ENCODE data around the gene UBR4.
A peak's percentile ranks its signal among the peaks of the same experiment; 100 is the strongest.

Gene UBR4

GRCh38 chr1:19087737-19088594 is 122.1 kb downstream of the UBR4 start:
- DNase-seq: no peak

- no peak for DNase-seq
Observed at GRCh38 chr1:19087017-19087736, 122.9 kb downstream of the UBR4 start.

GRCh38 chr1:19086176-19086875 is 123.7 kb downstream of the UBR4 start:
- DNase-seq: no peak

- no peak for DNase-seq
Observed at GRCh38 chr1:19084206-19084738, 125.8 kb downstream of the UBR4 start.

GRCh38 chr1:19083081-19083480 is 127.0 kb downstream of the UBR4 start:
- peak; percentile 27 for DNase-seq

- peak; percentile 85 for DNase-seq
Observed at GRCh38 chr1:19081218-19081893, 128.7 kb downstream of the UBR4 start.

GRCh38 chr1:19080721-19081120 is 129.3 kb downstream of the UBR4 start:
- DNase-seq: no peak

GRCh38 chr1:19079541-19080472 is 130.3 kb downstream of the UBR4 start:
- DNase-seq: peak; percentile 54

GRCh38 chr1:19078536-19078935 is 131.5 kb downstream of the UBR4 start:
- DNase-seq: no peak

- DNase-seq: no peak
Observed at GRCh38 chr1:19076841-19077616, 133.0 kb downstream of the UBR4 start.

- DNase-seq: no peak
Observed at GRCh38 chr1:19074902-19075721, 135.0 kb downstream of the UBR4 start.

GRCh38 chr1:19074361-19074901 is 135.6 kb downstream of the UBR4 start:
- no peak for DNase-seq

GRCh38 chr1:19073311-19074186 is 136.5 kb downstream of the UBR4 start:
- no peak for DNase-seq

GRCh38 chr1:19072285-19072981 is 137.6 kb downstream of the UBR4 start:
- DNase-seq: no peak

GRCh38 chr1:19071674-19072281 is 138.3 kb downstream of the UBR4 start:
- no peak for DNase-seq

- no peak for DNase-seq
Observed at GRCh38 chr1:19070891-19071621, 139.0 kb downstream of the UBR4 start.

Measured in hematopoietic multipotent progenitor cell treated with erythropoietin and hydrocortisone succinate and interleukin-3 and kit ligand, for 6 days (in vitro differentiated cells).